Measurements from ENCODE around the gene PPP2R5C. TPM values are rescaled to one million over a fixed set of nuclear protein-coding genes. Genes with fewer than 3 reads are reported as not detected.

Gene PPP2R5C
- total and polyA plus RNA-seq, 2 of the 4 experiments (the other 2 are of a cell fraction), result 65.9 to 78.7 TPM

- no peak for DNase-seq
- POLR2A ChIA-PET (ENCODE audit: unreplicated experiment), result no interaction called here
- CTCF ChIA-PET, result no interaction called here
- no peak overlapping the region for H4K5ac ChIP-seq (ENCODE audit: low read depth, low read length)
- H3K36me3 ChIP-seq (ENCODE audit: control insufficient read depth, insufficient read depth, low read length), result peaks cover 7% of the 10 kb centered on the region; the same call in 1 of the 2 replicates
- 60% methylated on average over 3 of the region's 10 CpGs; no CpG with 5 or more reads in 1 of the 2 experiments for WGBS, 2 experiments (ENCODE audit: extremely low coverage in 2 of 2, insufficient read length in 1 of 2)
- H2AK9ac ChIP-seq (replicated peaks; ENCODE audit: low read depth, low read length, poor library complexity), result no peak overlapping the region
- 0 out of 2 replicates have a peak, but pooled peaks cover 2% of the 10 kb centered on the region for H3K27me3 ChIP-seq (ENCODE audit: control insufficient read depth, insufficient read depth, low read length)
- H3K4me3 ChIP-seq (ENCODE audit: insufficient read depth, low read depth, low read length), result no peak overlapping the region
- no peak overlapping the region for H2AFZ ChIP-seq (replicated peaks; ENCODE audit: low read length, poor library complexity)
- H3K79me1 ChIP-seq (ENCODE audit: low read depth in 1 of 2, low read length in 2 of 2), result peaks cover 3 to 8% of the 10 kb centered on the region in 2 experiments; a peak in 1 of 4 replicates
- H3K9me3 ChIP-seq (ENCODE audit: control insufficient read depth, insufficient read depth, low read length), result no peaks in the 10 kb centered on the region
- H2BK20ac ChIP-seq (ENCODE audit: low read depth, low read length), result no peak overlapping the region
- no peak overlapping the region for H2BK5ac ChIP-seq (ENCODE audit: low read depth, low read length, poor library complexity, severe bottlenecking)
- H3K27ac ChIP-seq (ENCODE audit: insufficient read depth, low read length), result no peak overlapping the region
- H4K20me1 ChIP-seq (ENCODE audit: insufficient read depth, low read length), result peaks cover 4% of the 10 kb centered on the region
- no peak overlapping the region for H2BK120ac ChIP-seq (ENCODE audit: low read depth, low read length)
- no TSS peak for BruUV-seq (replicated peaks)
- ATAC-seq (ENCODE audit: low read depth), result no peak
- H3K4ac ChIP-seq (ENCODE audit: low read depth, low read length), result no peak overlapping the region
- H4K8ac ChIP-seq (ENCODE audit: low read depth in 2 of 2, low read length in 2 of 2), result no peak overlapping the region
- H3K18ac ChIP-seq (ENCODE audit: low read depth, low read length), result no peak overlapping the region
- H3K23ac ChIP-seq (ENCODE audit: low read depth, low read length), result no peak overlapping the region
- H3K56ac ChIP-seq (ENCODE audit: extremely low read depth, insufficient read depth, low read length), result no peak overlapping the region
- no peaks in the 10 kb centered on the region for H3K4me1 ChIP-seq (ENCODE audit: control insufficient read depth, insufficient read depth, low read length)
- dilution Hi-C loops (cut with HindIII; ENCODE audit: low sequenced_read_pairs, unreplicated experiment), result no loop called here
- no peak overlapping the region for H3K4me2 ChIP-seq (ENCODE audit: low read depth, low read length)
- no peak overlapping the region for H4K91ac ChIP-seq (ENCODE audit: insufficient read depth, low read depth, low read length)
- in situ Hi-C loops (cut with MboI; ENCODE audit: low sequenced_read_pairs), result loop anchor here (25.0 kb wide), 1 partner anchor 548 kb away; the partner anchor contains the start of genes MOK and ZNF839
- H2AK5ac ChIP-seq (ENCODE audit: low read depth, low read length), result no peak overlapping the region
- H3K9ac ChIP-seq (ENCODE audit: low read depth, low read length), result no peak overlapping the region
- intact Hi-C loops (cut with micrococcal nuclease), result no loop called here
- peaks cover 4% of the 10 kb centered on the region; the same call in 1 of the 2 replicates for H3K9me1 ChIP-seq (ENCODE audit: insufficient read depth, low read length)
- H2BK15ac ChIP-seq (ENCODE audit: low read depth, low read length), result no peak overlapping the region
- H3K14ac ChIP-seq (replicated peaks; ENCODE audit: low read depth, low read length), result no peak overlapping the region
- TF ChIP-seq ELK1 (IDR thresholded peaks at IDR 0.05; ENCODE audit: borderline replicate concordance, low read depth, low read length) (no peak), BHLHE40 (IDR thresholded peaks at IDR 0.05; ENCODE audit: low read depth, low read length) (no peak), RCOR1 (IDR thresholded peaks at IDR 0.05; ENCODE audit: insufficient replicate concordance, low read length) (no peak), NFE2L2 (IDR thresholded peaks at IDR 0.05; ENCODE audit: low read depth, low read length) (no peak), POLR2A (IDR thresholded peaks at IDR 0.05; ENCODE audit: low read depth, low read length) (no peak), FOS (IDR thresholded peaks at IDR 0.05; ENCODE audit: low read depth, low read length) (no peak), MAZ (IDR thresholded peaks at IDR 0.05; ENCODE audit: borderline replicate concordance, low read depth, low read length) (no peak), MAFK (IDR thresholded peaks at IDR 0.05; ENCODE audit: low read depth, low read length) (no peak), SMC3 (IDR thresholded peaks at IDR 0.05; ENCODE audit: low read depth, low read length) (no peak), RAD21 (IDR thresholded peaks at IDR 0.05; ENCODE audit: low read length) (no peak), CEBPB (IDR thresholded peaks at IDR 0.05; ENCODE audit: low read depth, low read length) (no peak), RFX5 (IDR thresholded peaks at IDR 0.05; ENCODE audit: low read depth, low read length) (no peak), MXI1 (IDR thresholded peaks at IDR 0.05; ENCODE audit: borderline replicate concordance, low read depth, low read length) (no peak), CHD1 (IDR thresholded peaks at IDR 0.05; ENCODE audit: low read depth, low read length) (no peak), USF2 (IDR thresholded peaks at IDR 0.05; ENCODE audit: low read depth, low read length) (no peak)
These were observed 2.6 kb downstream of the PPP2R5C start for GRCh38 chr14:101763941-101764709.
